Measurements from ENCODE around the gene LHFPL3. TPM values are rescaled to one million over a fixed set of nuclear protein-coding genes. Genes with fewer than 3 reads are reported as not detected.

Gene LHFPL3
- total and polyA plus RNA-seq, 9 of the 15 experiments (the other 6 are each of a cell fraction or from before 2014, with no cell fraction given): 0.21 to 0.52 TPM; not detected in 7

DNA sequence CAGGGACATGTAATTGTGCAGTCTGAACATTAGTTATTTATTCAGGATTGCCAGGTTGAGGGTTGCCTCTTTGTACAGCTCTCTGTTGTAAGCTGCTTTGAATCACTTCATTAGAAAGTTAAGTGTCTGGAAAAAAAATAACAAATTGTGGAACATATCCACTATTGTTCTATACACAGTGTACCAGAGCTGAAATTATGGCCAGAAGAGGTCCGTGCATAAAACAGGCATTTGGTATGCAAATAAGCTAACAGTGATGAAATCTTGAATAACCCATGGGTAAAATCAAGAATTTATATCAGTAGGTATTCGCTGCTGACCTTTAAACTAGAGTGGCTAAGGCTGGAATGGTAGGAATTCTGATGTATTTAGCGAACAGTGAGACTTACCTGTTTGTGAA is 152.1 kb downstream of the LHFPL3 start:
- H3K4me3 ChIP-seq: no peak overlapping the region
- FAIRE-seq (no peak), DNase-seq (ENCODE audit: extremely low read depth in 1 of 4, low spot score in 3 of 4) (no peak), ATAC-seq (no peak)
- POLR2A ChIA-PET: interaction anchor here (0.5 kb wide), 1 partner anchor 538 kb away, joined by 4 read pairs; no protein-coding TSS in a partner anchor
- CTCF ChIA-PET (ENCODE audit: low intra/inter-chr PET ratio): no interaction called here
- intact Hi-C loops (cut with micrococcal nuclease) (no loop called here), in situ Hi-C loops (cut with MboI) (no loop called here)
- no peaks in the 10 kb centered on the region for H4K20me1 ChIP-seq (replicated peaks; ENCODE audit: control insufficient read depth, insufficient read depth, low read length)
- no peaks in the 10 kb centered on the region for H3K4me1 ChIP-seq (replicated peaks in 1 of 2; ENCODE audit: control insufficient read depth in 2 of 2, insufficient read depth in 2 of 2, low read length in 2 of 2)
- H3K79me2 ChIP-seq (ENCODE audit: control insufficient read depth, insufficient read depth, low read length): no peaks in the 10 kb centered on the region
- no TSS peak for BruUV-seq (replicated peaks)
- H3K9me3 ChIP-seq (replicated peaks; ENCODE audit: control insufficient read depth, insufficient read depth, low read depth, low read length): no peaks in the 10 kb centered on the region
- H2AFZ ChIP-seq (ENCODE audit: low read depth, low read length): no peak overlapping the region
- 2% methylated on average over 3 of the region's 3 CpGs for WGBS (ENCODE audit: insufficient coverage, low coverage, missing lambda C conversion rate)
- no peaks in the 10 kb centered on the region for H3K27me3 ChIP-seq (ENCODE audit: control insufficient read depth in 2 of 2, insufficient read depth in 2 of 2, low read length in 2 of 2)
- no peak overlapping the region for H3K9ac ChIP-seq (ENCODE audit: insufficient read depth in 1 of 2, low read depth in 2 of 2, low read length in 2 of 2)
- H3K4me2 ChIP-seq (ENCODE audit: insufficient read depth, low read length): no peak overlapping the region
- H3K36me3 ChIP-seq (ENCODE audit: control insufficient read depth, insufficient read depth, low read length): no peaks in the 10 kb centered on the region
- no peak overlapping the region for H3K27ac ChIP-seq (ENCODE audit: extremely low read depth, low read depth, low read length)
- no peaks in the 10 kb centered on the region for H3K9me1 ChIP-seq (ENCODE audit: control insufficient read depth, insufficient read depth, low read length)
- TF ChIP-seq, protein P1, sequence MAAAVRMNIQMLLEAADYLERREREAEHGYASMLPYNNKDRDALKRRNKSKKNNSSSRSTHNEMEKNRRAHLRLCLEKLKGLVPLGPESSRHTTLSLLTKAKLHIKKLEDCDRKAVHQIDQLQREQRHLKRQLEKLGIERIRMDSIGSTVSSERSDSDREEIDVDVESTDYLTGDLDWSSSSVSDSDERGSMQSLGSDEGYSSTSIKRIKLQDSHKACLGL (CRISPR knock-in tag; IDR thresholded peaks at IDR 0.05; ENCODE audit: borderline replicate concordance, poor library complexity, severe bottlenecking): no peak
- TF ChIP-seq, protein P2, sequence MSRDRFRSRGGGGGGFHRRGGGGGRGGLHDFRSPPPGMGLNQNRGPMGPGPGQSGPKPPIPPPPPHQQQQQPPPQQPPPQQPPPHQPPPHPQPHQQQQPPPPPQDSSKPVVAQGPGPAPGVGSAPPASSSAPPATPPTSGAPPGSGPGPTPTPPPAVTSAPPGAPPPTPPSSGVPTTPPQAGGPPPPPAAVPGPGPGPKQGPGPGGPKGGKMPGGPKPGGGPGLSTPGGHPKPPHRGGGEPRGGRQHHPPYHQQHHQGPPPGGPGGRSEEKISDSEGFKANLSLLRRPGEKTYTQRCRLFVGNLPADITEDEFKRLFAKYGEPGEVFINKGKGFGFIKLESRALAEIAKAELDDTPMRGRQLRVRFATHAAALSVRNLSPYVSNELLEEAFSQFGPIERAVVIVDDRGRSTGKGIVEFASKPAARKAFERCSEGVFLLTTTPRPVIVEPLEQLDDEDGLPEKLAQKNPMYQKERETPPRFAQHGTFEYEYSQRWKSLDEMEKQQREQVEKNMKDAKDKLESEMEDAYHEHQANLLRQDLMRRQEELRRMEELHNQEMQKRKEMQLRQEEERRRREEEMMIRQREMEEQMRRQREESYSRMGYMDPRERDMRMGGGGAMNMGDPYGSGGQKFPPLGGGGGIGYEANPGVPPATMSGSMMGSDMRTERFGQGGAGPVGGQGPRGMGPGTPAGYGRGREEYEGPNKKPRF (IDR thresholded peaks at IDR 0.05; ENCODE audit: low read depth, low read length): no peak
- TF ChIP-seq SMARCA5 (IDR thresholded peaks at IDR 0.05) (no peak), HDAC1 (IDR thresholded peaks at IDR 0.05) (no peak), NCOA2 (IDR thresholded peaks at IDR 0.05; ENCODE audit: partially characterized antibody in 2 of 2) (no peak), HDAC3 (IDR thresholded peaks at IDR 0.05; ENCODE audit: borderline replicate concordance, partially characterized antibody) (no peak), ZNF263 (CRISPR knock-in tag; IDR thresholded peaks at IDR 0.05; ENCODE audit: borderline replicate concordance) (no peak)
- TF ChIP-seq, protein P3, sequence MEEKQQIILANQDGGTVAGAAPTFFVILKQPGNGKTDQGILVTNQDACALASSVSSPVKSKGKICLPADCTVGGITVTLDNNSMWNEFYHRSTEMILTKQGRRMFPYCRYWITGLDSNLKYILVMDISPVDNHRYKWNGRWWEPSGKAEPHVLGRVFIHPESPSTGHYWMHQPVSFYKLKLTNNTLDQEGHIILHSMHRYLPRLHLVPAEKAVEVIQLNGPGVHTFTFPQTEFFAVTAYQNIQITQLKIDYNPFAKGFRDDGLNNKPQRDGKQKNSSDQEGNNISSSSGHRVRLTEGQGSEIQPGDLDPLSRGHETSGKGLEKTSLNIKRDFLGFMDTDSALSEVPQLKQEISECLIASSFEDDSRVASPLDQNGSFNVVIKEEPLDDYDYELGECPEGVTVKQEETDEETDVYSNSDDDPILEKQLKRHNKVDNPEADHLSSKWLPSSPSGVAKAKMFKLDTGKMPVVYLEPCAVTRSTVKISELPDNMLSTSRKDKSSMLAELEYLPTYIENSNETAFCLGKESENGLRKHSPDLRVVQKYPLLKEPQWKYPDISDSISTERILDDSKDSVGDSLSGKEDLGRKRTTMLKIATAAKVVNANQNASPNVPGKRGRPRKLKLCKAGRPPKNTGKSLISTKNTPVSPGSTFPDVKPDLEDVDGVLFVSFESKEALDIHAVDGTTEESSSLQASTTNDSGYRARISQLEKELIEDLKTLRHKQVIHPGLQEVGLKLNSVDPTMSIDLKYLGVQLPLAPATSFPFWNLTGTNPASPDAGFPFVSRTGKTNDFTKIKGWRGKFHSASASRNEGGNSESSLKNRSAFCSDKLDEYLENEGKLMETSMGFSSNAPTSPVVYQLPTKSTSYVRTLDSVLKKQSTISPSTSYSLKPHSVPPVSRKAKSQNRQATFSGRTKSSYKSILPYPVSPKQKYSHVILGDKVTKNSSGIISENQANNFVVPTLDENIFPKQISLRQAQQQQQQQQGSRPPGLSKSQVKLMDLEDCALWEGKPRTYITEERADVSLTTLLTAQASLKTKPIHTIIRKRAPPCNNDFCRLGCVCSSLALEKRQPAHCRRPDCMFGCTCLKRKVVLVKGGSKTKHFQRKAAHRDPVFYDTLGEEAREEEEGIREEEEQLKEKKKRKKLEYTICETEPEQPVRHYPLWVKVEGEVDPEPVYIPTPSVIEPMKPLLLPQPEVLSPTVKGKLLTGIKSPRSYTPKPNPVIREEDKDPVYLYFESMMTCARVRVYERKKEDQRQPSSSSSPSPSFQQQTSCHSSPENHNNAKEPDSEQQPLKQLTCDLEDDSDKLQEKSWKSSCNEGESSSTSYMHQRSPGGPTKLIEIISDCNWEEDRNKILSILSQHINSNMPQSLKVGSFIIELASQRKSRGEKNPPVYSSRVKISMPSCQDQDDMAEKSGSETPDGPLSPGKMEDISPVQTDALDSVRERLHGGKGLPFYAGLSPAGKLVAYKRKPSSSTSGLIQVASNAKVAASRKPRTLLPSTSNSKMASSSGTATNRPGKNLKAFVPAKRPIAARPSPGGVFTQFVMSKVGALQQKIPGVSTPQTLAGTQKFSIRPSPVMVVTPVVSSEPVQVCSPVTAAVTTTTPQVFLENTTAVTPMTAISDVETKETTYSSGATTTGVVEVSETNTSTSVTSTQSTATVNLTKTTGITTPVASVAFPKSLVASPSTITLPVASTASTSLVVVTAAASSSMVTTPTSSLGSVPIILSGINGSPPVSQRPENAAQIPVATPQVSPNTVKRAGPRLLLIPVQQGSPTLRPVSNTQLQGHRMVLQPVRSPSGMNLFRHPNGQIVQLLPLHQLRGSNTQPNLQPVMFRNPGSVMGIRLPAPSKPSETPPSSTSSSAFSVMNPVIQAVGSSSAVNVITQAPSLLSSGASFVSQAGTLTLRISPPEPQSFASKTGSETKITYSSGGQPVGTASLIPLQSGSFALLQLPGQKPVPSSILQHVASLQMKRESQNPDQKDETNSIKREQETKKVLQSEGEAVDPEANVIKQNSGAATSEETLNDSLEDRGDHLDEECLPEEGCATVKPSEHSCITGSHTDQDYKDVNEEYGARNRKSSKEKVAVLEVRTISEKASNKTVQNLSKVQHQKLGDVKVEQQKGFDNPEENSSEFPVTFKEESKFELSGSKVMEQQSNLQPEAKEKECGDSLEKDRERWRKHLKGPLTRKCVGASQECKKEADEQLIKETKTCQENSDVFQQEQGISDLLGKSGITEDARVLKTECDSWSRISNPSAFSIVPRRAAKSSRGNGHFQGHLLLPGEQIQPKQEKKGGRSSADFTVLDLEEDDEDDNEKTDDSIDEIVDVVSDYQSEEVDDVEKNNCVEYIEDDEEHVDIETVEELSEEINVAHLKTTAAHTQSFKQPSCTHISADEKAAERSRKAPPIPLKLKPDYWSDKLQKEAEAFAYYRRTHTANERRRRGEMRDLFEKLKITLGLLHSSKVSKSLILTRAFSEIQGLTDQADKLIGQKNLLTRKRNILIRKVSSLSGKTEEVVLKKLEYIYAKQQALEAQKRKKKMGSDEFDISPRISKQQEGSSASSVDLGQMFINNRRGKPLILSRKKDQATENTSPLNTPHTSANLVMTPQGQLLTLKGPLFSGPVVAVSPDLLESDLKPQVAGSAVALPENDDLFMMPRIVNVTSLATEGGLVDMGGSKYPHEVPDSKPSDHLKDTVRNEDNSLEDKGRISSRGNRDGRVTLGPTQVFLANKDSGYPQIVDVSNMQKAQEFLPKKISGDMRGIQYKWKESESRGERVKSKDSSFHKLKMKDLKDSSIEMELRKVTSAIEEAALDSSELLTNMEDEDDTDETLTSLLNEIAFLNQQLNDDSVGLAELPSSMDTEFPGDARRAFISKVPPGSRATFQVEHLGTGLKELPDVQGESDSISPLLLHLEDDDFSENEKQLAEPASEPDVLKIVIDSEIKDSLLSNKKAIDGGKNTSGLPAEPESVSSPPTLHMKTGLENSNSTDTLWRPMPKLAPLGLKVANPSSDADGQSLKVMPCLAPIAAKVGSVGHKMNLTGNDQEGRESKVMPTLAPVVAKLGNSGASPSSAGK (IDR thresholded peaks at IDR 0.05): no peak

All from K562 (cell line).